Activated T-cell treated with anti-CD3 and anti-CD28 coated beads, Interleukin-2, amount 50 U/mL, for 72 hours (primary cell): Measurements from ENCODE around the gene PTGFRN. TPM values are rescaled to one million over a fixed set of nuclear protein-coding genes. Genes with fewer than 3 reads are reported as not detected.

Experiments
- ATAC-seq, 2 donors: fragments of 150-1000 bp; cut with Tn5 transposase; replicated peaks in 1 of 2; 2 replicates each; pipeline ENCODE4 v1.10.0; 2021; ENCODE audit warnings: moderate library complexity in 2 of 2, mild to moderate bottlenecking in 1 of 2
- DNase-seq, 2 donors: peaks; one replicate each; pipeline ENCODE4 v3.0.0; 2021 to 2022; ENCODE audit warnings: mixed read lengths in 1 of 2
- H3K27ac Mint-ChIP-seq: one replicate; pipeline ENCODE4 v1.8.0; 2022; ENCODE audit warnings: mild to moderate bottlenecking, moderate library complexity, mixed read lengths
- H3K27me3 Mint-ChIP-seq: one replicate; pipeline ENCODE4 v1.8.0; 2022; ENCODE audit warnings: low read depth, mixed read lengths
- H3K36me3 Mint-ChIP-seq, 2 donors: one replicate each; pipeline ENCODE4 v1.8.0; 2022; ENCODE audit warnings: mixed read lengths in 2 of 2, mild to moderate bottlenecking in 1 of 2; ENCODE audit not compliant: insufficient read depth in 2 of 2
- H3K4me1 Mint-ChIP-seq: one replicate; pipeline ENCODE4 v1.8.0; 2022; ENCODE audit warnings: low read depth, mixed read lengths
- H3K4me3 Mint-ChIP-seq, 2 donors: one replicate each; pipeline ENCODE4 v1.8.0; 2022; ENCODE audit warnings: mild to moderate bottlenecking in 2 of 2, mixed read lengths in 2 of 2, moderate library complexity in 2 of 2
- H3K9me3 Mint-ChIP-seq, 2 donors: one replicate each; pipeline ENCODE4 v1.8.0; 2022; ENCODE audit warnings: mixed read lengths in 2 of 2
- total RNA-seq, 2 donors: library from RNA; stranded (reverse); gene quantifications; one replicate each; pipeline ENCODE4 v1.2.3, GENCODE V29; 2022

The PTGFRN gene
- total RNA-seq, 2 donors from 2014 or later, result 14.0 to 14.8 TPM

- ATAC-seq, result no peak
- Mint-ChIP-seq H3K27ac (no peak overlapping the region), H3K4me1 (peaks cover 24% of the 10 kb centered on the region), H3K27me3 (no peaks in the 10 kb centered on the region), H3K9me3 (no peaks in the 10 kb centered on the region), H3K4me3 (no peak overlapping the region), H3K36me3 (no peaks in the 10 kb centered on the region)
- no peak for DNase-seq
Observed at GRCh38 chr1:116913941-116914340, 4.2 kb downstream of the PTGFRN start.

GRCh38 chr1:116914667-116915066 lies 5.0 kb downstream of the PTGFRN start:
- Mint-ChIP-seq H3K36me3 (no peaks in the 10 kb centered on the region), H3K27me3 (no peaks in the 10 kb centered on the region), H3K9me3 (no peaks in the 10 kb centered on the region), H3K4me1 (peaks cover 17% of the 10 kb centered on the region), H3K27ac (no peak overlapping the region), H3K4me3 (peak overlapping the region; percentile 9 to 52)
- DNase-seq (no peak), ATAC-seq (no peak)

GRCh38 chr1:116915086-116915661 lies 5.5 kb downstream of the PTGFRN start:
- Mint-ChIP-seq H3K4me3 (peak overlapping the region; percentile 9 to 52), H3K4me1 (peaks cover 22% of the 10 kb centered on the region), H3K9me3 (no peaks in the 10 kb centered on the region), H3K27ac (no peak overlapping the region), H3K27me3 (no peaks in the 10 kb centered on the region), H3K36me3 (no peaks in the 10 kb centered on the region)
- DNase-seq, result no peak
- no peak for ATAC-seq

GRCh38 chr1:116916002-116916401 lies 6.3 kb downstream of the PTGFRN start:
- DNase-seq, result no peak
- Mint-ChIP-seq H3K9me3 (no peaks in the 10 kb centered on the region), H3K27me3 (no peaks in the 10 kb centered on the region), H3K4me3 (no peak overlapping the region), H3K36me3 (no peaks in the 10 kb centered on the region), H3K27ac (no peak overlapping the region), H3K4me1 (peaks cover 26% of the 10 kb centered on the region)
- no peak for ATAC-seq

- Mint-ChIP-seq H3K4me1 (peaks cover 26% of the 10 kb centered on the region), H3K36me3 (no peaks in the 10 kb centered on the region), H3K9me3 (no peaks in the 10 kb centered on the region), H3K27ac (no peak overlapping the region), H3K4me3 (no peak overlapping the region), H3K27me3 (no peaks in the 10 kb centered on the region)
- ATAC-seq, result peak; percentile 24 to 38
- no peak for DNase-seq
Observed at GRCh38 chr1:116916533-116917445, 7.1 kb downstream of the PTGFRN start.

- Mint-ChIP-seq H3K4me3 (no peak overlapping the region), H3K36me3 (no peaks in the 10 kb centered on the region), H3K27me3 (no peaks in the 10 kb centered on the region), H3K4me1 (peaks cover 26% of the 10 kb centered on the region), H3K9me3 (no peaks in the 10 kb centered on the region), H3K27ac (no peak overlapping the region)
- DNase-seq (no peak), ATAC-seq (no peak)
Observed at GRCh38 chr1:116918714-116919357, 9.1 kb downstream of the PTGFRN start.

- H3K4me1 Mint-ChIP-seq, result peaks cover 23% of the 10 kb centered on the region
- no peaks in the 10 kb centered on the region for H3K27me3 Mint-ChIP-seq
- no peak overlapping the region for H3K27ac Mint-ChIP-seq
- H3K36me3 Mint-ChIP-seq, result no peaks in the 10 kb centered on the region
- H3K4me3 Mint-ChIP-seq, result no peak overlapping the region
- DNase-seq (no peak), ATAC-seq (no peak)
- H3K9me3 Mint-ChIP-seq, result no peaks in the 10 kb centered on the region
Observed at GRCh38 chr1:116919802-116920201, 10.1 kb downstream of the PTGFRN start.

- Mint-ChIP-seq H3K36me3 (no peaks in the 10 kb centered on the region), H3K4me1 (peaks cover 19% of the 10 kb centered on the region), H3K27me3 (no peaks in the 10 kb centered on the region), H3K27ac (no peak overlapping the region), H3K4me3 (no peak overlapping the region), H3K9me3 (no peaks in the 10 kb centered on the region)
- DNase-seq, result no peak
- peak; percentile 61 to 67 for ATAC-seq
Observed at GRCh38 chr1:116920211-116920610, 10.5 kb downstream of the PTGFRN start.

GRCh38 chr1:116921301-116921885 lies 11.7 kb downstream of the PTGFRN start:
- DNase-seq (no peak), ATAC-seq (no peak)
- Mint-ChIP-seq H3K4me1 (peaks cover 10% of the 10 kb centered on the region), H3K4me3 (no peak overlapping the region), H3K27me3 (no peaks in the 10 kb centered on the region), H3K9me3 (no peaks in the 10 kb centered on the region), H3K36me3 (no peaks in the 10 kb centered on the region), H3K27ac (no peak overlapping the region)

GRCh38 chr1:116921937-116922336 lies 12.2 kb downstream of the PTGFRN start:
- no peaks in the 10 kb centered on the region for H3K27me3 Mint-ChIP-seq
- no peaks in the 10 kb centered on the region for H3K36me3 Mint-ChIP-seq
- no peak overlapping the region for H3K27ac Mint-ChIP-seq
- H3K4me1 Mint-ChIP-seq, result peaks cover 10% of the 10 kb centered on the region
- no peaks in the 10 kb centered on the region for H3K9me3 Mint-ChIP-seq
- ATAC-seq (no peak), DNase-seq (no peak)
- no peak overlapping the region for H3K4me3 Mint-ChIP-seq

- no peak for ATAC-seq
- no peaks in the 10 kb centered on the region for H3K36me3 Mint-ChIP-seq
Observed at GRCh38 chr1:116923421-116923820, 13.7 kb downstream of the PTGFRN start.

GRCh38 chr1:116927049-116927798 lies 17.5 kb downstream of the PTGFRN start:
- no peak overlapping the region for H3K27ac Mint-ChIP-seq
- DNase-seq, result no peak
- H3K9me3 Mint-ChIP-seq, result no peaks in the 10 kb centered on the region
- H3K4me3 Mint-ChIP-seq, result no peak overlapping the region
- H3K27me3 Mint-ChIP-seq, result no peaks in the 10 kb centered on the region
- no peaks in the 10 kb centered on the region for H3K4me1 Mint-ChIP-seq
- ATAC-seq, result no peak
- H3K36me3 Mint-ChIP-seq, result no peaks in the 10 kb centered on the region

More at GRCh38 chr1:116923421-116923820, 13.7 kb downstream of the PTGFRN start:
- Mint-ChIP-seq H3K27me3 (no peaks in the 10 kb centered on the region), H3K4me3 (no peak overlapping the region), H3K4me1 (peaks cover 10% of the 10 kb centered on the region), H3K9me3 (no peaks in the 10 kb centered on the region), H3K27ac (no peak overlapping the region)
- no peak for DNase-seq
